B cell (primary cell): Measurements from ENCODE around the gene GTF3C2. TPM values are rescaled to one million over a fixed set of nuclear protein-coding genes. Genes with fewer than 3 reads are reported as not detected.

Source experiments
- ATAC-seq: fragments of 200-7000 bp; cut with Tn5 transposase; one replicate; pipeline ENCODE4 v1.10.0; 2021; ENCODE audit warnings: low read depth, mild to moderate bottlenecking, moderate number of reproducible peaks, moderate library complexity
- CTCF ChIA-PET: fragments of 350-600 bp; sonication (Branson Sonifier 250); formaldehyde crosslinking; loops from one replicate; lab custom pipeline; 2021; ENCODE audit warnings: antibody characterized with exemption, inconsistent platforms; lab: Charles Lee
- POLR2A ChIA-PET: fragments of 350-600 bp; sonication (Branson Sonifier 250); formaldehyde crosslinking; loops from one replicate; lab custom pipeline; 2021; ENCODE audit warnings: antibody characterized with exemption; lab: Charles Lee
- DNase-seq: peaks from one replicate; pipeline ENCODE4 v3.0.0; 2013
- H2AFZ ChIP-seq: 2 replicates; pipeline ENCODE4 v1.6.1; 2012; ENCODE audit warnings: mild to moderate bottlenecking, low read depth, low read length; ENCODE audit not compliant: insufficient read depth, poor library complexity, severe bottlenecking
- H3K27ac ChIP-seq, 2 donors: 1 replicate in 1 of 2; 2 replicates in 1 of 2; pipeline ENCODE4 v1.5.1; 2012 to 2013; ENCODE audit warnings: low read length in 2 of 2, mild to moderate bottlenecking in 2 of 2, moderate library complexity in 1 of 2
- H3K27me3 ChIP-seq, 4 experiments: fragments of 200-600 bp in 1 of 4; sonication (generic) in 1 of 4; replicated peaks in 1 of 4; 1 replicate in 2 of 4; 2 replicates in 2 of 4; pipeline versions ENCODE4 v1.6.1 to v1.7.0; 2013 to 2016; ENCODE audit warnings: low read length in 3 of 4, mild to moderate bottlenecking in 2 of 4, mixed read lengths in 1 of 4, moderate library complexity in 1 of 4; ENCODE audit not compliant: insufficient read depth in 4 of 4, control insufficient read depth in 3 of 4; ENCODE audit errors: control extremely low read depth in 1 of 4
- H3K36me3 ChIP-seq, 2 experiments: replicated peaks in 1 of 2; 1 replicate in 1 of 2; 2 replicates in 1 of 2; pipeline versions ENCODE4 v1.6.1 to v1.7.1; 2013; ENCODE audit warnings: low read length in 1 of 2; ENCODE audit not compliant: insufficient read depth in 2 of 2, control insufficient read depth in 1 of 2; ENCODE audit errors: control extremely low read depth in 1 of 2, extremely low read depth in 1 of 2
- H3K4me1 ChIP-seq, 2 donors: fragments of 200-600 bp in 1 of 2; sonication (generic) in 1 of 2; 1 replicate in 1 of 2; 2 replicates in 1 of 2; pipeline versions ENCODE4 v1.5.1 to v1.6.1; 2013 to 2017; ENCODE audit warnings: low read length in 2 of 2; ENCODE audit not compliant: control insufficient read depth in 2 of 2, insufficient read depth in 2 of 2
- H3K4me2 ChIP-seq: replicated peaks from 2 replicates; pipeline ENCODE3; 2012; ENCODE audit warnings: mild to moderate bottlenecking, low read depth, low read length; ENCODE audit not compliant: poor library complexity, severe bottlenecking
- H3K4me3 ChIP-seq, 5 experiments: fragments of 200-600 bp in 1 of 5; sonication (generic) in 1 of 5; 1 replicate in 3 of 5; 2 replicates in 2 of 5; pipeline versions ENCODE4 v1.5.1 to v1.7.0; 2011 to 2016; ENCODE audit warnings: low read length in 4 of 5, mild to moderate bottlenecking in 4 of 5, low read depth in 2 of 5, control low read depth in 1 of 5, moderate library complexity in 1 of 5; ENCODE audit not compliant: insufficient read depth in 1 of 5; ENCODE audit errors: control extremely low read depth in 1 of 5, extremely low read depth in 1 of 5
- H3K79me2 ChIP-seq: fragments of 200-600 bp; sonication (generic); one replicate; pipeline ENCODE4 v1.6.0; 2016; ENCODE audit warnings: low read length; ENCODE audit not compliant: control insufficient read depth, insufficient read depth
- H3K9ac ChIP-seq: fragments of 200-600 bp; sonication (generic); 2 replicates; pipeline ENCODE4 v1.6.1; 2017; ENCODE audit warnings: mild to moderate bottlenecking, low read length, moderate library complexity
- H3K9me3 ChIP-seq, 3 donors: one replicate each; pipeline versions ENCODE4 v1.6.1 to v1.7.1; 2013; ENCODE audit warnings: low read length in 2 of 3; ENCODE audit not compliant: control insufficient read depth in 2 of 3, insufficient read depth in 1 of 3; ENCODE audit errors: control extremely low read depth in 1 of 3
- H4K20me1 ChIP-seq: 2 replicates; pipeline ENCODE4 v1.6.0; 2012; ENCODE audit warnings: mild to moderate bottlenecking, low read length; ENCODE audit not compliant: insufficient read depth, control insufficient read depth, poor library complexity, severe bottlenecking
- H3K27ac Mint-ChIP-seq: one replicate; pipeline ENCODE4 v1.8.0; 2021; ENCODE audit warnings: mixed read lengths
- H3K27me3 Mint-ChIP-seq: one replicate; pipeline ENCODE4 v1.8.0; 2021; ENCODE audit warnings: mixed read lengths
- H3K4me1 Mint-ChIP-seq: one replicate; pipeline ENCODE4 v1.8.0; 2021; ENCODE audit warnings: mixed read lengths
- H3K4me3 Mint-ChIP-seq: one replicate; pipeline ENCODE4 v1.8.0; 2021; ENCODE audit warnings: mixed read lengths
- H3K9me3 Mint-ChIP-seq: one replicate; pipeline ENCODE4 v1.8.0; 2022; ENCODE audit warnings: mixed read lengths; ENCODE audit not compliant: insufficient read depth
- EZH2 ChIP-seq: IDR thresholded peaks from 2 replicates; pipeline ENCODE4 v1.6.1; 2012; ENCODE audit warnings: borderline replicate concordance, low read depth, mild to moderate bottlenecking, moderate library complexity, low read length; ENCODE audit not compliant: insufficient read depth, poor library complexity, severe bottlenecking
- WGBS: methylation state at CpG from one replicate; pipeline ENCODE4 v1.1.5; 2013; ENCODE audit warnings: missing lambda C conversion rate; ENCODE audit not compliant: insufficient coverage; 5-methylcytosine and 5-hydroxymethylcytosine counted together
- intact Hi-C: fragments of 100-400 bp; cut with micrococcal nuclease; formaldehyde crosslinking; loops from one replicate; pipeline ENCODE4 v1.10.0; 2022
- polyA plus RNA-seq: library from polyadenylated mRNA; depleted of rRNA; stranded (reverse); fragments of >200 nt; gene quantifications from 2 replicates; pipeline ENCODE4 v1.2.3, GENCODE V29; 2012
- total RNA-seq, 2 donors: library from RNA; stranded (reverse); fragments of 120-200 nt in 1 of 2; gene quantifications; 1 replicate in 1 of 2; 2 replicates in 1 of 2; pipeline versions ENCODE4 v1.2.3 to v1.2.4, GENCODE V29; 2013 to 2022
- TF ChIP-seq, protein P1 (sequence below): fragments of 200-600 bp; IDR thresholded peaks from one replicate; pipeline ENCODE4 v1.8.0; 2022; ENCODE audit warnings: antibody characterized with exemption, mild to moderate bottlenecking

Gene GTF3C2
- total and polyA plus RNA-seq, 2 donors (not counting 1 experiment from before 2014, with no cell fraction given), result 84.8 to 121 TPM

DNA sequence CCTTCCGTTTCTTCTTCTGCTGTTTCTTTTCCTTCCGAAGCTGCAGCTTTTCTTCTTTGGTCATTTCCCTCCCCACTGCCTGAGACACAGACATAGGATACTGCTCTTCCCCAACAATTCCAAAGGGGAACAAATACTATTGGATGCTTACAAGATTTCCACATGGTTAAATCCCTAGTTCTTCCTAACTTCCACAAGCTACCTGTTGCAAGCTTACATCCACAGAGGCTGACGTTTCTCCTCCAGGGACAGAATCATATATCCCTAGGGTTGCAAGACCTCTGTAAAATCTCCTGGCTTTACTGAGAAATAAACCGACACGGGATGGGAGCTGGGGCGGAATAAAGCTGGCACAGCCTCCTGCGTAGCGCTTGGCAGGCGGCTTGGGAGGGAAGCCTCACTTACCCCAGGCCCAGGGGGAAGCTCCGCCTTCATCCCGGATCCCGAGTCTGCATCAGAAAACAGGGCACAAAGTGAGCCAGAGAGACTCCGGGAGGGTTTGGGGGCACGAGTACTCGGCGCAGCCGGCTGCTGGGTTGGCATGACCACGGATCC is 13.0 kb upstream of the GTF3C2 start:
- H3K9me3 ChIP-seq, result no peaks in the 10 kb centered on the region
- H3K27ac ChIP-seq, result peak overlapping the region; percentile 64 to 95
- ChIA-PET POLR2A (interaction anchor here (1.1 to 4.2 kb wide), 3 partner anchors 9 to 40 kb away, joined by 3 to 34 read pairs (median 5); partner anchors contain the start of genes GTF3C2 and PPM1G), CTCF (interaction anchor here (0.8 to 3.9 kb wide), 10 partner anchors 9 to 68 kb away, joined by 3 to 14 read pairs (median 4); partner anchors contain the start of genes GTF3C2, NRBP1, PPM1G and ZNF513)
- Mint-ChIP-seq H3K27me3 (no peaks in the 10 kb centered on the region), H3K4me3 (peak overlapping the region; percentile 96), H3K9me3 (no peaks in the 10 kb centered on the region), H3K27ac (peak overlapping the region; percentile 100), H3K4me1 (peaks cover 31% of the 10 kb centered on the region)
- H3K4me1 ChIP-seq, result peaks cover 31 to 34% of the 10 kb centered on the region in 2 donors
- H3K4me3 ChIP-seq, result peak overlapping the region; percentile 76 to 96 (median 87)
- intact Hi-C loops, result loop anchor here (1.0 to 2.0 kb wide), 14 partner anchors 11 to 318 kb away; partner anchors contain the start of genes AGBL5, ATRAID, CAD and CCDC121
- peak overlapping the region; percentile 95 for H2AFZ ChIP-seq
- peaks cover 64% of the 10 kb centered on the region for H3K79me2 ChIP-seq
- H3K27me3 ChIP-seq, result no peaks in the 10 kb centered on the region
- H3K36me3 ChIP-seq, result peaks cover 0 to 55% of the 10 kb centered on the region in 2 experiments
- peaks cover 16% of the 10 kb centered on the region for H4K20me1 ChIP-seq
- peak overlapping the region; percentile 88 for H3K4me2 ChIP-seq
- peak overlapping the region; percentile 95 for H3K9ac ChIP-seq
- DNase-seq (no peak), ATAC-seq (no peak)
- TF ChIP-seq, protein P1, sequence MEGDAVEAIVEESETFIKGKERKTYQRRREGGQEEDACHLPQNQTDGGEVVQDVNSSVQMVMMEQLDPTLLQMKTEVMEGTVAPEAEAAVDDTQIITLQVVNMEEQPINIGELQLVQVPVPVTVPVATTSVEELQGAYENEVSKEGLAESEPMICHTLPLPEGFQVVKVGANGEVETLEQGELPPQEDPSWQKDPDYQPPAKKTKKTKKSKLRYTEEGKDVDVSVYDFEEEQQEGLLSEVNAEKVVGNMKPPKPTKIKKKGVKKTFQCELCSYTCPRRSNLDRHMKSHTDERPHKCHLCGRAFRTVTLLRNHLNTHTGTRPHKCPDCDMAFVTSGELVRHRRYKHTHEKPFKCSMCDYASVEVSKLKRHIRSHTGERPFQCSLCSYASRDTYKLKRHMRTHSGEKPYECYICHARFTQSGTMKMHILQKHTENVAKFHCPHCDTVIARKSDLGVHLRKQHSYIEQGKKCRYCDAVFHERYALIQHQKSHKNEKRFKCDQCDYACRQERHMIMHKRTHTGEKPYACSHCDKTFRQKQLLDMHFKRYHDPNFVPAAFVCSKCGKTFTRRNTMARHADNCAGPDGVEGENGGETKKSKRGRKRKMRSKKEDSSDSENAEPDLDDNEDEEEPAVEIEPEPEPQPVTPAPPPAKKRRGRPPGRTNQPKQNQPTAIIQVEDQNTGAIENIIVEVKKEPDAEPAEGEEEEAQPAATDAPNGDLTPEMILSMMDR, result no peak
- no peak for TF ChIP-seq EZH2
- WGBS, result 1% methylated on average over 18 of the region's 18 CpGs

DNA sequence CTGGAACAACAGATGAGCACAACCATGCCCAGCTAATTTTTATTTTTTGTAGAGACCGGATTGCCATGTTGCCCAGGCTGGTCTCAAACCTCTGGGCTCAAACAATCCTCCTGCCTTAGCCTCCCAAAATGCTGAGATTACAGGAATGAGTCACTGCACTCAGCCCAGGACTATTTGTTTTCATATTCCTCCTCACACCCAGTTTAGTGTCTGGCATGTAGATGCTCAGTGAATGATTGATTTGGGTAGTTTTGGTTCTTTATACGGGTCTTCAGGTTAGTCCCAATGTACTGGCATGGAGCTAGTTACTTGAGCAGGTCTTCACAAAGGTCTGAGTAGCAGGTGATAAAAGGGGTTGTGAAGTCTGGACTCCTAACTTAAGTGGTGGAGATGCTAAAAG is 7.4 kb upstream of the GTF3C2 start:
- Histone ChIP-seq H3K9ac (no peak overlapping the region), H3K36me3 (peaks cover 0 to 42% of the 10 kb centered on the region in 2 experiments), H3K9me3 (no peaks in the 10 kb centered on the region), H3K27me3 (no peaks in the 10 kb centered on the region), H3K79me2 (peaks cover 12% of the 10 kb centered on the region), H3K4me2 (no peak overlapping the region), H3K4me3 (no peak overlapping the region), H3K4me1 (peaks cover 3 to 4% of the 10 kb centered on the region in 2 donors), H2AFZ (no peak overlapping the region), H4K20me1 (peaks cover 2% of the 10 kb centered on the region), H3K27ac (no peak overlapping the region)
- WGBS, result 88% methylated on average over 2 of the region's 2 CpGs
- H3K4me3 Mint-ChIP-seq, result no peak overlapping the region
- ChIA-PET POLR2A (no interaction called here), CTCF (no interaction called here)
- no peak overlapping the region for H3K27ac Mint-ChIP-seq
- H3K9me3 Mint-ChIP-seq, result no peaks in the 10 kb centered on the region
- no peak for TF ChIP-seq EZH2
- TF ChIP-seq, protein P1, result no peak
- intact Hi-C loops, result no loop called here
- DNase-seq, result no peak
- peaks cover 5% of the 10 kb centered on the region for H3K4me1 Mint-ChIP-seq
- no peak for ATAC-seq
- no peaks in the 10 kb centered on the region for H3K27me3 Mint-ChIP-seq
